Measurements from ENCODE around the gene MYLK2.

DNA sequence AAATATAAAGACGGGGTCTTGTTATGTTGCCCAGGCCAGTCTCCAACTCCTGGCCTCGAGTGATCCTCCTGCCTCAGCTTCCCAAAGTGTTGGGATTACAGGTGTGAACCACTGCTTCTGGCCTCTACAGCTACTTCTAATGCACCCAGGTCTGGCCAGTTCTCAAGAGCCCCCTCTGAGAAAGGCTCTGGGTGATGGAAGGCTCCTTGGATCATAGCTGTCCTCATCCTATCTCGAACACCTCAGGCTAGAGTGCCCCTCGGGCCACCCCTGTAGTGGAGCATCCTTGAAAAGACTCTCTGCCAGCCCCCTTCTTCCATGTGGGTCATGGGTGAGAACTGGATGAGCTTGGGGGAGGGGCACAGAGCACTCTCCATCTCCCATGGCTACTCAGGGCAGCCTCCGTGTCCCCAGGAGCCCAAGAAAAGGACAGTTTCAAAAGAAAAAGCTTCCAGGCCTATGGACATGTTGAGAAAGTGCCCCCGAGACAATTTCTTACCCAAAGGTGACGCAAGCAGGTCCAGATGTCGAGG, 714 bp upstream of the MYLK2 start:
- TF ChIP-seq, protein P1, sequence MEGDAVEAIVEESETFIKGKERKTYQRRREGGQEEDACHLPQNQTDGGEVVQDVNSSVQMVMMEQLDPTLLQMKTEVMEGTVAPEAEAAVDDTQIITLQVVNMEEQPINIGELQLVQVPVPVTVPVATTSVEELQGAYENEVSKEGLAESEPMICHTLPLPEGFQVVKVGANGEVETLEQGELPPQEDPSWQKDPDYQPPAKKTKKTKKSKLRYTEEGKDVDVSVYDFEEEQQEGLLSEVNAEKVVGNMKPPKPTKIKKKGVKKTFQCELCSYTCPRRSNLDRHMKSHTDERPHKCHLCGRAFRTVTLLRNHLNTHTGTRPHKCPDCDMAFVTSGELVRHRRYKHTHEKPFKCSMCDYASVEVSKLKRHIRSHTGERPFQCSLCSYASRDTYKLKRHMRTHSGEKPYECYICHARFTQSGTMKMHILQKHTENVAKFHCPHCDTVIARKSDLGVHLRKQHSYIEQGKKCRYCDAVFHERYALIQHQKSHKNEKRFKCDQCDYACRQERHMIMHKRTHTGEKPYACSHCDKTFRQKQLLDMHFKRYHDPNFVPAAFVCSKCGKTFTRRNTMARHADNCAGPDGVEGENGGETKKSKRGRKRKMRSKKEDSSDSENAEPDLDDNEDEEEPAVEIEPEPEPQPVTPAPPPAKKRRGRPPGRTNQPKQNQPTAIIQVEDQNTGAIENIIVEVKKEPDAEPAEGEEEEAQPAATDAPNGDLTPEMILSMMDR (conservative IDR thresholded peaks at IDR 0.05 in 1 of 2, IDR thresholded peaks at IDR 0.05 in 1 of 2; ENCODE audit: low read depth in 1 of 2, low read length in 2 of 2): no peak
- no peak for TF ChIP-seq EZH2 (IDR thresholded peaks at IDR 0.05; ENCODE audit: low read length, missing control alignments)
